ENCODE measurements around the gene HDAC10.
A peak's percentile ranks its signal among the peaks of the same experiment; 100 is the strongest.
"Not testable (repeated sequence)": the region's sequence is repeated elsewhere in the genome, so short reads cannot be mapped to it uniquely, and the experiment has no call there.

HDAC10 gene

DNA sequence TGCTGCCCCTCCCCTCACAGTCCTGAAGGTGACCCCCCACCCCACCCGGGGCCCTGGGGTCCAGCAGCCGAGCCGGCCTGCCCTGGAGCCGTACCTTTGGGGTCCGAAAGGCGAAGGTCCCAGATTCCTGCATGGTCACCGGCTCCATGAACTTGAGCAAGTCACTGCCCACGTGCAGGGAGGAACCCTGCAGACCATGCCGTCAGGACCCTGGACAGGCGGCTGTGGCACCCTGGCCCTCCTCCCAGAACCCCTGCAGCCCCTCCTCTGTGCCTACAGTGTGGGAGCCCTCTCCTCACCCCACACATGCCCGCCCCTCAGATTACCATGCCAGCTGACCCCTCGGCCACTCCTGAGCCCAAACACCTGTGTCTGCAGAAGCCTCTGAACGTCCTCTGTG lies 33.4 kb upstream of the HDAC10 start:
- DNase-seq (ENCODE audit: low spot score) = no peak

DNA sequence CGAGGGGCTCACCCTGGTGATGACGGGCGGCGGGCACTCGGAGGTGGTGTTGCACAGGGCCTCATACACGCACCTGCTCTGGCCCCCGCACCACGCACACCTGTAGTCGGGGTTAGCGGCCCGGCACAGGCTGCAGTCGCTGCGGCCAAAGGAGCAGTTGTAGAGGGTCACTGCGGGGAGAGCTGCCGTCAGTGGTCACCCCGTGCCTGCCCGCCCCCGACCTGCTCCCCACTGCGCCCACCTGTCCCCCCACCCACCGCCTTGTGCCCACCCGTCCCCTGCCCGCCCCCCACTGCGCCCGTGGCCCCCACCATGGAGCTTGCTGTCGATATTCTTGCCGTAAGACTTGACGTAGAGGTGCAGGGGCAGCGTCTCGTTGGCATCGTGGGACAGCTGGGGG lies 32.8 kb upstream of the HDAC10 start:
- no peak for DNase-seq (ENCODE audit: low spot score)

DNA sequence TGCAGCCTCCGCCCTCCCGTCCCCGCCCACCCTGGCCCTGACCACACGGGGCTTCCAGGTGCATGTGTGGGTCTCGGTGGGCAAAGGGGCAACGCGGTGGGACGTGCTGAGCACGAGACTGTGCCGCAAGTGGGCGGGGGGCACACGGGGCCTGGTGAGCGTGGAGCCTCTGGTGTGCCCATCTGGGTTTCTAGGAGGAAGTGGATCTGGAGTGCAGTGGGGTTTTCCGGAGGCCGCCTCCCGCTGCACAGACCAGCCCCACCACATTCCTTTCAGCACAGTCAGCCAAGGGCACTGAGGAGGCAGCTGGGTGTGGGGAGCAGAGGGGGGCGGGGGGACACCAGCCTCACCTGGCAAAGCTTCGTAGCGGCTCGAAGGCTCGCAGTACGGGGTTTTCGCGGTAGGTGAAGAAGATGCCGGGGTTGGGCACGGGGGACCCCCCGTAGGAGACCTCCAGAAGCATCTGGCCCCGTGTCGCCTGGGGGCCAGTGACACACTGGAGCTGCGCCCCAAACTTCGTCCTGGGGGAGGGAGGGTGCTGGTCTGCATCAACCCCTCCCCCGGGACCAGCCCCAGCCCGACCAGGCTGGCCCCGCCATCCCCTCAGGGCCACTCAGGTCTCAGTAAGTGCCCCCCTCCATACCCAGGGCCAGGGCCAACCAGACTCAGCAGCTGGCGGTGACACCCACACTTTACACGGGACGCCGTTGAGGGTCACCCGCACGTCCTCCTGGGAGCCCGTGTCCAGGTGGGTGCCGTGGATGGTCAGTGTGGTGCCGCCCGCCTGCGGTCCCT lies 31.5 kb upstream of the HDAC10 start:
- peak; percentile 87 for DNase-seq (ENCODE audit: low spot score)

DNA sequence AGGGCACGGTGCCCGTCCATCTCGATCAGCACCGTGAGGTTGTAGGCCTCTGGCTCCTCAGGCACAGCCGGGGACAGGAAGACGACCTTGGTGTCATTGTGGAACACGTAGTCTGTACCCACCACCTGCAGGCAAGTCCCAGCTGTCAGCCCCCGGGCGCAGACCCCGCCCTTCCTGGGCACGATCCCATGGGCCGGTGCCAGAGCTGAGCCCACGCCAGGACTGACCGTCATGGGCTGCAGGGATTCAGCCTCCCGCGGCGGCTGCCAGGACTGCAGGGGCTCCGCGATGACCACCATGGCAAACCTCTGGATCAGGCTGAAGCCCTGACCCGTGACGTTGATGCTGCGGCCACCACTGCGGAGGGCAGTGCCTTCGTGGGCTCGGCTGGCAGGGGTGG lies 30.9 kb upstream of the HDAC10 start:
- DNase-seq (ENCODE audit: low spot score) = no peak

DNA sequence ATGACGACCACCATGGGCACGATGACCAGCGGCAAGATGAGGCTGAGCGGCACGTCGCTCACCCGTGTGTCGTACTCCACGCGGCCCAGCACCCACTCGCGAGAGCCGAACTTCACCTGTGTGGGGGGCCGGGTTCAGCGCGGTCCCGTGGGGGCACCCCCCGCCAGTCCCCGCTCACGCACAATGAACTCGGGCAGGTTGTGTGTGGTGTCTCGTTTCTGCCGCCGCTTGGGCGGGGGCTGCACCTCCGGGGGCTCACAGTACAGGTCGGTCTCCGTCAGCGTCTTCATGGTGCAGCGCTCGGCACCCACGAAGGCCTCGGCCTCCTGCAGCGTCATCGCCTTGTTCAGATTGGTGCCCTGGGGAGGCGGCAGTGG lies 30.3 kb upstream of the HDAC10 start:
- no peak for DNase-seq (ENCODE audit: low spot score)

DNA sequence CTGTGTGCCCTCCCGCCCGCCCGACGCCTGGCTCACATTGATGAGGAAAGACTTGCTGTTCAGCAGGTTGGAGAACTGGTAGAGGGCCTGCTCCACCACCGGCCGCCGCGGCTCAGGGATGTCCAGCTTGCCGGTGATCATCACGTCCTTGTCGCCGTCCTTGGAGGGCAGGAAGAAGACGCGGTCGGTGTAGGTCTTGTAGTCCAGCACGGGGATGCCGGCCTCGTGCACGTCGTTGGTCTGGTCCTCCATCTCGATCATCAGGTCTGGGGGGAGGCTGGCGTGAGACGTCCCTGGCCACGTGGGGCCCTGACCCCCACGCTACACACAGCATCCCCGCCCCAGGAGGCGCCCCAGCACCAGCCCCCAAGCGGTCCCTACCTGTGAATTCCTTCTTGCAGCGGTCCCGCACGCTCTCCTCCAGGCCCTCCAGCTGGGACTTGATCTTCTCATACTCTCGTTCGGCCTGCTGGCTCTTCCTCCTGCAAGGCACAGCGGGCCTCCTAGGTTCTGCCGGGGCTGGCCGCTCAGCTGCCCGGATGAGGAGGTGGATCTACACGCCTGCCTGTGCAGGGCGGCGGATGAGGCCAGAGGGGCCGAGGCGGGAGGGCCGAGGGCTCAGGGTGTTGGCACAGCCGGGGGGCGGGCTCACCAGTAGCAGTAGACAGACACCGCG lies 29.8 kb upstream of the HDAC10 start:
- no peak for DNase-seq (ENCODE audit: low spot score)

GRCh38 chr22:50280022-50280707 lies 29.1 kb upstream of the HDAC10 start:
- DNase-seq (ENCODE audit: low spot score) = no peak

DNA sequence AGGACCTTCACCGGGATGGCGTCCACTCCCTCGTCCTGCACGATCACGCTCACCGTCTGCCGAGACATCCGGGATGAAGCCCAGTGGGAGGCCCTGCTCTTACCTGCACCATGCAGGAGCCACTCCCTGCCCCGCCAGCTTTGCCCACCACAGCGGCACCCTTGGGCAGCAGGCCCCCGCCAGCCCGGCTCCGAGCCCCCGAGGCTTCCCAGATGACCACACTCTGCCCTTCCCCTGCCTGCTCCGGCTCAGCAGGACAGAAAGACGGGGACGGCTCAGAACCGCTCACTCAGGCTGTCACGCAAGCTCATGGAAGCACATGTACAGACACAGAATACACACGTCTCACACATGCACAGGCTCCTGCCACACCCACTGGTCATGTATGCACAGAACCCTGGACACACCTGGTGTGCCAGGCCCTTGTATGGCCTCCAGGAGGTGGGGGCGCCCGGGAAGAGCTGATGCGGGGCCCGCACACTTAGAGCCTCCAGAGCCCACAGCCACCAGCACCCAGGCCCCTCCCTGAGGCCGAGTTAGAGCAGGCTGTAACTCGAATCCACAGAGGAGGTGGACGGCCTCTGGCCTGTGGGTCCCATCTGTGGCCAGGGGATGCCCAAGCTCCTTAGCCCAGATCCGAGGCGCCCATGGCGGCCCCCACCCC lies 28.0 kb upstream of the HDAC10 start:
- no peak for DNase-seq (ENCODE audit: low spot score)

- no peak for DNase-seq (ENCODE audit: low spot score)
Measured at GRCh38 chr22:50278461-50278860, 27.4 kb upstream of the HDAC10 start.

- DNase-seq (ENCODE audit: low spot score) = no peak
Measured at GRCh38 chr22:50277761-50278160, 26.7 kb upstream of the HDAC10 start.

- peak; percentile 60 for DNase-seq (ENCODE audit: low spot score)
Measured at GRCh38 chr22:50276143-50276542, 25.1 kb upstream of the HDAC10 start.

DNA sequence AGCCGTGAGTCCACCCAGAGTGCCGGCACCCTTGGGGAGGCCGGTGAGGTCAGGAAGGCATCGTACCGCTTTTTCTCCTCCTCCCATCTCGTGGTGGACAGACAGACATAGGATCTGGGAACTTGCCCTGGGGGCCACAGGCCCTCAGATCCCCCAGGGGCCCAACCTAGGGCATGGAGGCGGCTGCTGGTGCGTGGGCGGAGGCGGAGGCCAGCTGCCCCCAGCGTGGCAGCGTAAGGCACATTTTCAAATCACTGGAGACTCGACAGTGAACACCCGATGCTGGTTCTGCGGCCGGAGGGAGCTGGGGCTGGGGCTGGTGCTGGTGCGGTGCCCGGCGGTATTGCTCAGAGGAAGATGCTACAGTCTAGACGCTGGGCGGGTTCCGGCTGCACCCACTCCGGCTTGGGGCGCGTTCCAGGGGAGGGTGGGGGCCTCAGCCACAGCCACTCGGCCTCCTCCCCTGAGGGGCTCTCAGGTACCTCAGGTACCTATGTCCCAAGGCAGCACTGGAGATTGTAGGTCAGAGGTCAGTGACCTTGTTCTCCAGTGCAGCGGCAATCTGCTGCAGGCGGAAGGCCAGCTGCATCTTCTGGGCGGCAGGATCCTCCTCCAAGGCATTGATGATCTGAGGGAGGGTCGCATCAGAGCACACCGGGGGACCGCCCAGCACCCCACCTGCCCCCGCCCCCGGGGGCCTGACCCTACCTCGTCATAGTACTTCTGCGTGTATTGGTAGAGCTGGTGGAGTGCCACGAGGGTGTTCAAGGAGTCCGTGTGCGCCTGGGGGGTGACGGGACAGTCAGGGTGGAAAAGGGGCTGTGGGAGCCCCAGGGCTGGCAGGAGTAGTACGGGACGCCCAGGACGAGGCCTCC lies 24.4 kb upstream of the HDAC10 start:
- no peak for DNase-seq (ENCODE audit: low spot score)

DNA sequence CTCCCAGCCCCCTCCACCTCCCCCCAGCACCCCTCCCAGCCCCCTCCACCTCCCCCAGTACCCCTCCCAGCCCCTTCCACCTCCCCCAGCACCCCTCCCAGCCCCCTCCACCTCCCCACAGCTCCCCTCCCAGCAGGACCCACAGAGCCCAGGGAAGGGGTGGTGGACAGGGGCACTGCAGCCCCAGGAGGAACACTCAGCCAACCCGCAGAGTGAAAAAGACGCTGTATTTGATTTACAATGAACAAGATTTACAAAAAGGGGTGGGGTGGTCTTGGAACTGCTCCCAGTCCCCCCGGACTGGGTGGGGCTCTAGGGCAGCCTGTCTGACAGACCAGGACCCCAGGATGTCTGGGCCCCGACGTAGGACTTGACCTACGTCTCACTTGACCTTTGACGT lies 23.7 kb upstream of the HDAC10 start:
- DNase-seq (ENCODE audit: low spot score) = no peak

GRCh38 chr22:50274311-50274710 lies 23.2 kb upstream of the HDAC10 start:
- DNase-seq (ENCODE audit: low spot score) = peak; percentile 64

- not testable (repeated sequence) for DNase-seq (ENCODE audit: low spot score)
Measured at GRCh38 chr22:50273781-50274180, 22.7 kb upstream of the HDAC10 start.

DNA sequence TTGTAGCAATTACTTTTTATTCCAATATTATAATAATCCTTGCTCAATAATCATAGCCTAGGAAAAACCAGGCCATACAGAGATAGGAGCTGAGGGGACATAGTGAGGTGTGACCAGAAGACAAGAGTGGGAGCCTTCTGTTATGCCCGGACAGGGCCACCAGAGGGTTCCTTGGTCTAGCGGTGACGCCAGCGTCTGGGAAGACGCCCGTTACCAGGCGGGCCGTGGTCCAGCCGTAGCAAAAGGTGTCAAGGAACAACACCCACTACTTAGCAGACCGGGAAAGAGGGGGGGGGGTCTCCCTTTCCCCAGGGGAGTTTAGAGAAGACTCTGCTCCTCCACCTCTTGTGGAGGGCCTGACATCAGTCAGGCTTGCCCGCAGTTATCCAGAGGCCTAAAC lies 22.3 kb upstream of the HDAC10 start:
- not testable (repeated sequence) for DNase-seq (ENCODE audit: low spot score)

DNA sequence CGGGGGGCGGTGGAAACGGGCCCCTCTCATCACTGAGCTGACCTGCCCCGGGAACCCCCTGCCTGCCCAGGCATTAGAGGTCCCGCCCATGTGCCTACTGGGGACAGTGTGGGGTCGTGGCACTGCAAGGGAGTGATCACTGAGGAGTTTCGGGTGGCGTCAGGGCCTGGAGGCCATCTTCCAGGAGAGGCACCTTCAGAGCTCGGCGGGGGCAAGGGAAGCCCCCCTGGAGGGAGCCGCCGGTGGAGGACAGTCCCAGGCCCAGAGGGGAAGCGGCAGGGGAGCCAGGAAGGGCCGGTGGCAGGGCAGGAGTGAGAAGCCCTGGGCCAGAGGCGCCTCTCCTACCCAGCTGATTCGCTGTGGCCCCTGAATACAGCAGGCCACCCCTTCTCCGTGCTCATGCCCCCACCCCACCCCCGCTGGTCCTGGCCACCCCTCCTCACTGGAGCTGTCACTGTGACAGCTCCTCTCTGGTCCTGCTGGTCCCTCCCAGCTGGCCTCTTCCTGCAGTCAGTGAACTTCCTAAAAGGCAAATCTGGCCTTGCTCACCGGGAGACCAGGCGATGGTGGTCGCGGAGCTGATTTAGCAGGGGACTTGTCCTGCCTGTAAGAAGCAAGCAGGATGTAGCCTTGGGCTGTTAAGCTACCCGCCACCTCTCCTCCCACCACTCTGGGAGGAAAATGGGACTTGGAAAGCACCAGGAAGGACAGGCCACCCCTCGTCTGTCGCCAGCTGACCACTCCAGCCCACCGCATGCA lies 21.2 kb upstream of the HDAC10 start:
- DNase-seq (ENCODE audit: low spot score) = no peak

DNA sequence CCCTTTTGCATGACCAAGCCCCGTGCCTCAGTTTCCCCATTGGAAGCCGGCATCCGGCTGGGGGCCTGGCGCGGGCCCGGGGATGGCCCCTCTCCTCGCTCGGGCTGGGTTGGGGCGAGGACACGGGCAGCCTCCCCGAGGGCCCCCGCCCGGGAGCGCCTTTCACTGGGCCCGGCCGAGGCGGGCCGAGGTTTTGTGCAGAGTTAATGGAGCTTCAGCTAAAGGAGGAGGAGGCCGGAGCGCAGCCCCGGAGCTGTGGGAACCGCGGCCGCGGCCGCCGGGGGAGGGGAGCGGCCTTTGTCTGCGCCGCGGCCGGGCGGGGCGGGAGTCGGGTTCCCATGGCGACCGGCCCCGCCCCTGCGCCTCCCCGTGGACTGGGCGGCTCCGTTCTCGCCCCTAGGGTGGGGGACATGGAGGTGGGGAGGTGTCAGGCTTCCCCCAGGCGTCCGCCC lies 20.5 kb upstream of the HDAC10 start:
- peak; percentile 86 for DNase-seq (ENCODE audit: low spot score)

- DNase-seq (ENCODE audit: low spot score) = peak; percentile 77
Measured at GRCh38 chr22:50270666-50271394, 19.8 kb upstream of the HDAC10 start.

Data from AG20443 (cell line).